Stimulated activated CD4-positive, alpha-beta T cell treated with anti-CD3 and anti-CD28 coated beads, Interleukin-2, amount 100 ng/mL, for 48 hours (primary cell): Measurements from ENCODE around the gene IFFO2.

ENCODE experiments used
- DNase-seq, 2 donors: peaks; one replicate each; pipeline ENCODE4 v3.0.0-alpha.2; 2020

Gene IFFO2

GRCh38 chr1:18970762-18971161 is 14.3 kb upstream of the IFFO2 start:
- DNase-seq, result no peak

- DNase-seq, result no peak
These were observed 13.9 kb upstream of the IFFO2 start for GRCh38 chr1:18970358-18970757.

GRCh38 chr1:18967066-18967690 is 10.7 kb upstream of the IFFO2 start:
- DNase-seq, result no peak

GRCh38 chr1:18965206-18966173 is 9.0 kb upstream of the IFFO2 start:
- no peak for DNase-seq

GRCh38 chr1:18963968-18964367 is 7.5 kb upstream of the IFFO2 start:
- no peak for DNase-seq

- DNase-seq, result no peak
These were observed 6.6 kb upstream of the IFFO2 start for GRCh38 chr1:18962855-18963737.

GRCh38 chr1:18962121-18962721 is 5.7 kb upstream of the IFFO2 start:
- DNase-seq, result no peak

GRCh38 chr1:18960821-18961220 is 4.3 kb upstream of the IFFO2 start:
- DNase-seq, result no peak

- DNase-seq, result no peak
These were observed 3.9 kb upstream of the IFFO2 start for GRCh38 chr1:18960409-18960808.

GRCh38 chr1:18959591-18959990 is 3.1 kb upstream of the IFFO2 start:
- DNase-seq, result no peak

GRCh38 chr1:18957532-18958300 is 1.2 kb upstream of the IFFO2 start:
- no peak for DNase-seq

GRCh38 chr1:18957136-18957521 is 653 bp upstream of the IFFO2 start:
- no peak for DNase-seq

GRCh38 chr1:18955441-18956192 is 859 bp downstream of the IFFO2 start:
- DNase-seq, result peak; percentile 44 to 49

- no peak for DNase-seq
These were observed 1.4 kb downstream of the IFFO2 start for GRCh38 chr1:18955131-18955440.

- DNase-seq, result no peak
These were observed 2.0 kb downstream of the IFFO2 start for GRCh38 chr1:18954270-18955071.

GRCh38 chr1:18953731-18954231 is 2.7 kb downstream of the IFFO2 start:
- DNase-seq, result no peak

- DNase-seq, result peak; percentile 73 to 77
These were observed 4.6 kb downstream of the IFFO2 start for GRCh38 chr1:18951818-18952391.

- no peak for DNase-seq
These were observed 5.1 kb downstream of the IFFO2 start for GRCh38 chr1:18951416-18951815.

- no peak for DNase-seq
These were observed 6.0 kb downstream of the IFFO2 start for GRCh38 chr1:18950401-18951026.
